ENCODE results near the gene CHCHD4. TPM values are rescaled to one million over a fixed set of nuclear protein-coding genes. Genes with fewer than 3 reads are reported as not detected.
"Not testable (repeated sequence)": the region's sequence is repeated elsewhere in the genome, so short reads cannot be mapped to it uniquely, and the experiment has no call there.

CHCHD4 gene
- total and polyA plus RNA-seq, 10 of the 15 experiments (the other 5 are each of a cell fraction or from before 2014, with no cell fraction given), result 21.0 to 46.8 (median 29.0) TPM

GRCh38 chr3:14091959-14092358, 32.7 kb downstream of the CHCHD4 start:
- in situ Hi-C loops (cut with MboI), result not testable (repeated sequence)

GRCh38 chr3:14087461-14087860, 37.2 kb downstream of the CHCHD4 start:
- H3K79me2 ChIP-seq (ENCODE audit: control insufficient read depth, insufficient read depth, low read length); POLR2A ChIA-PET; H3K4me3 ChIP-seq; ATAC-seq; DNase-seq (ENCODE audit: low read depth, low spot score); H3K36me3 ChIP-seq (ENCODE audit: control insufficient read depth in 2 of 2, insufficient read depth in 2 of 2, low read length in 1 of 2); H3K9me3 ChIP-seq (replicated peaks; ENCODE audit: control insufficient read depth, insufficient read depth, low read length); H3K27ac ChIP-seq (ENCODE audit: control insufficient read depth, insufficient read depth); FAIRE-seq; SMC1A ChIA-PET (ENCODE audit: uncharacterized antibody, unreplicated experiment); BruUV-seq (replicated peaks); RAD21 ChIA-PET (ENCODE audit: unreplicated experiment); H3K27me3 ChIP-seq (replicated peaks in 1 of 2; ENCODE audit: control insufficient read depth in 2 of 2, insufficient read depth in 2 of 2, low read length in 1 of 2); H2AFZ ChIP-seq (ENCODE audit: control insufficient read depth, low read depth, low read length); in situ Hi-C loops (cut with MboI); H3K9ac ChIP-seq (ENCODE audit: control insufficient read depth, insufficient read depth, low read length); H4K20me1 ChIP-seq (ENCODE audit: control insufficient read depth, insufficient read depth); H3K4me2 ChIP-seq (ENCODE audit: control insufficient read depth, insufficient read depth); H3K4me1 ChIP-seq (ENCODE audit: control insufficient read depth, insufficient read depth, low read length); intact Hi-C loops (cut with micrococcal nuclease; ENCODE audit: unreplicated experiment): not testable (repeated sequence)
- CTCF ChIA-PET, result interaction anchor here (1.3 kb wide), 1 partner anchor 23 kb away, joined by 3 read pairs; no protein-coding TSS in a partner anchor
- 38% methylated on average over 5 of the region's 5 CpGs for WGBS (ENCODE audit: insufficient coverage, insufficient replicate concordance, low lambda C conversion rate, missing lambda C conversion rate)

More at GRCh38 chr3:14091959-14092358, 32.7 kb downstream of the CHCHD4 start:
- H4K20me1 ChIP-seq (ENCODE audit: control insufficient read depth, insufficient read depth); H3K79me2 ChIP-seq (ENCODE audit: control insufficient read depth, insufficient read depth, low read length); FAIRE-seq; H3K4me2 ChIP-seq (ENCODE audit: control insufficient read depth, insufficient read depth); H3K4me1 ChIP-seq (ENCODE audit: control insufficient read depth, insufficient read depth, low read length); intact Hi-C loops (cut with micrococcal nuclease; ENCODE audit: unreplicated experiment); BruUV-seq (replicated peaks); CTCF ChIA-PET; ATAC-seq; H2AFZ ChIP-seq (ENCODE audit: control insufficient read depth, low read depth, low read length); SMC1A ChIA-PET (ENCODE audit: uncharacterized antibody, unreplicated experiment); RAD21 ChIA-PET (ENCODE audit: unreplicated experiment); H3K27ac ChIP-seq (ENCODE audit: control insufficient read depth, insufficient read depth); DNase-seq (ENCODE audit: low read depth, low spot score); H3K27me3 ChIP-seq (replicated peaks in 1 of 2; ENCODE audit: control insufficient read depth in 2 of 2, insufficient read depth in 2 of 2, low read length in 1 of 2); H3K4me3 ChIP-seq; H3K36me3 ChIP-seq (ENCODE audit: control insufficient read depth in 2 of 2, insufficient read depth in 2 of 2, low read length in 1 of 2); H3K9me3 ChIP-seq (replicated peaks; ENCODE audit: control insufficient read depth, insufficient read depth, low read length); POLR2A ChIA-PET; H3K9ac ChIP-seq (ENCODE audit: control insufficient read depth, insufficient read depth, low read length): not testable (repeated sequence)
- WGBS (ENCODE audit: insufficient coverage, insufficient replicate concordance, low lambda C conversion rate, missing lambda C conversion rate), result 0% methylated on average over 2 of the region's 5 CpGs

Data from GM12878 (cell line).